Panc1 (cell line): ENCODE results near the gene BCL3. TPM values are rescaled to one million over a fixed set of nuclear protein-coding genes. Genes with fewer than 3 reads are reported as not detected.

Experiments used
- ATAC-seq: fragments of 200-7000 bp; cut with Tn5 transposase; 2 replicates; pipeline ENCODE4 v1.9.1; 2020; ENCODE audit warnings: mild to moderate bottlenecking, moderate library complexity
- BruUV-seq: library from RNA; stranded (reverse); fragments of 400-500 nt; replicated peaks from 2 replicates; lab custom pipeline; 2021; lab: Mats Ljungman, UMichigan
- CTCF ChIA-PET: fragments of 300-600 bp; sonication (Branson Sonifier 250); formaldehyde crosslinking; loops from one replicate; lab custom pipeline; 2022; ENCODE audit warnings: antibody characterized with exemption; lab: Charles Lee
- POLR2A ChIA-PET: fragments of 300-600 bp; sonication (Branson Sonifier 250); formaldehyde crosslinking; loops from one replicate; lab custom pipeline; 2022; ENCODE audit warnings: antibody characterized with exemption; lab: Charles Lee
- DNase-seq: peaks from one replicate; pipeline ENCODE4 v3.0.0-alpha.2; 2010; ENCODE audit warnings: low read depth, low spot score
- H3K27ac ChIP-seq: 2 replicates; pipeline ENCODE4 v1.5.1; 2011; ENCODE audit warnings: mild to moderate bottlenecking, low read length, inconsistent platforms
- H3K27me3 ChIP-seq: fragments of 200-500 bp; sonication (Bioruptor generic); 2 replicates; pipeline ENCODE4 v1.6.0; 2014; ENCODE audit warnings: low read length, inconsistent platforms; ENCODE audit not compliant: control insufficient read depth, insufficient read depth
- H3K36me3 ChIP-seq: fragments of 200-500 bp; sonication (Bioruptor generic); 2 replicates; pipeline ENCODE4 v1.5.1; 2014; ENCODE audit warnings: inconsistent platforms, mild to moderate bottlenecking, low read length, moderate library complexity; ENCODE audit not compliant: control insufficient read depth, insufficient read depth
- H3K4me1 ChIP-seq: 2 replicates; pipeline ENCODE4 v1.5.1; 2011; ENCODE audit warnings: inconsistent platforms, mild to moderate bottlenecking, low read length, moderate library complexity; ENCODE audit not compliant: control insufficient read depth, insufficient read depth
- H3K4me3 ChIP-seq, 2 experiments: 2 replicates each; pipeline ENCODE4 v1.5.1; 2011 to 2012; ENCODE audit warnings: low read depth in 2 of 2, low read length in 2 of 2, mild to moderate bottlenecking in 2 of 2, inconsistent platforms in 1 of 2, moderate library complexity in 1 of 2
- H3K9me3 ChIP-seq: fragments of 200-500 bp; sonication (Bioruptor generic); 2 replicates; pipeline ENCODE4 v1.5.1; 2014; ENCODE audit warnings: low read depth, mild to moderate bottlenecking, inconsistent platforms, low read length, moderate library complexity; ENCODE audit not compliant: control insufficient read depth, insufficient read depth
- CTCF ChIP-seq: fragments of 450-650 bp; IDR thresholded peaks from 2 replicates; pipeline ENCODE4 v1.5.1; 2017; ENCODE audit warnings: mild to moderate bottlenecking
- POLR2AphosphoS5 ChIP-seq: IDR thresholded peaks from 2 replicates; pipeline ENCODE4 v1.6.1; 2012; ENCODE audit warnings: mild to moderate bottlenecking, low read depth, low read length, moderate library complexity
- REST ChIP-seq, 2 experiments: IDR thresholded peaks; 2 replicates each; pipeline ENCODE4 v1.6.1; 2011 to 2012; ENCODE audit warnings: low read depth in 2 of 2, control low read depth in 1 of 2, low read length in 1 of 2, mild to moderate bottlenecking in 1 of 2, moderate library complexity in 1 of 2; ENCODE audit not compliant: insufficient read depth in 1 of 2
- SIN3A ChIP-seq: IDR thresholded peaks from 2 replicates; pipeline ENCODE4 v1.6.1; 2012; ENCODE audit warnings: low read depth, mild to moderate bottlenecking, low read length, moderate library complexity, borderline replicate concordance; ENCODE audit not compliant: insufficient read depth
- TCF7L2 ChIP-seq: IDR thresholded peaks from 2 replicates; pipeline ENCODE4 v1.6.1; 2011; ENCODE audit warnings: mild to moderate bottlenecking, low read depth, low read length, inconsistent platforms
- in situ Hi-C: cut with HindIII; loops from 2 replicates; pipeline ENCODE4 v1.10.0; 2016; ENCODE audit warnings: low sequenced_read_pairs, low pct_unique_long_range_greater_than_20kb
- intact Hi-C: fragments of 100-400 bp; cut with micrococcal nuclease; formaldehyde crosslinking; loops from one replicate; pipeline ENCODE4 v1.10.0; 2022; ENCODE audit not compliant: unreplicated experiment
- total RNA-seq: library from RNA; stranded (reverse); gene quantifications from one replicate; pipeline ENCODE4 v1.2.1, GENCODE V29; 2021; ENCODE audit not compliant: unreplicated experiment

Gene BCL3
- total RNA-seq, 1 experiment from 2014 or later: 48.5 TPM

- no peaks in the 10 kb centered on the region for H3K27me3 ChIP-seq
- no peak for TF ChIP-seq REST (IDR thresholded peaks at IDR 0.05; ENCODE audit: insufficient read depth in 1 of 2, low read depth in 2 of 2, low read length in 1 of 2)
- TF ChIP-seq SIN3A: no peak
- no peak for TF ChIP-seq POLR2AphosphoS5
- no peak for TF ChIP-seq TCF7L2
- intact Hi-C loops: loop anchor here (5.0 kb wide), 1 partner anchor 47 kb away; no protein-coding TSS in a partner anchor
- POLR2A ChIA-PET: no interaction called here
- in situ Hi-C loops: no loop called here
- CTCF ChIA-PET: no interaction called here
- H3K4me1 ChIP-seq: peaks cover 12% of the 10 kb centered on the region
- no peaks in the 10 kb centered on the region for H3K36me3 ChIP-seq
- H3K4me3 ChIP-seq: no peak overlapping the region
- DNase-seq (no peak), ATAC-seq (no peak)
- no peak overlapping the region for H3K27ac ChIP-seq
- no peaks in the 10 kb centered on the region for H3K9me3 ChIP-seq
- BruUV-seq: no TSS peak
Measured at GRCh38 chr19:44795398-44795987, 47.0 kb downstream of the BCL3 start.

- Histone ChIP-seq H3K4me3 (no peak overlapping the region), H3K4me1 (peaks cover 13% of the 10 kb centered on the region), H3K36me3 (no peaks in the 10 kb centered on the region), H3K27me3 (no peaks in the 10 kb centered on the region), H3K27ac (peak overlapping the region; percentile 29; the same call in 1 of the 2 replicates), H3K9me3 (no peaks in the 10 kb centered on the region)
- no TSS peak for BruUV-seq
- intact Hi-C loops: loop anchor here (5.0 kb wide), 1 partner anchor 46 kb away; no protein-coding TSS in a partner anchor
- ChIA-PET CTCF (interaction anchor here (0.6 to 0.9 kb wide), 2 partner anchors 11 to 351 kb away, joined by 3 to 4 read pairs; no protein-coding TSS in a partner anchor), POLR2A (no interaction called here)
- no peak for DNase-seq
- TF ChIP-seq CTCF: no peak
- TF ChIP-seq TCF7L2: no peak
- TF ChIP-seq REST (IDR thresholded peaks at IDR 0.05; ENCODE audit: insufficient read depth in 1 of 2, low read depth in 2 of 2, low read length in 1 of 2): no peak
- no peak for TF ChIP-seq SIN3A
- TF ChIP-seq POLR2AphosphoS5: no peak
- ATAC-seq: peak; percentile 74
- in situ Hi-C loops: no loop called here
Measured at GRCh38 chr19:44796701-44797115, 48.2 kb downstream of the BCL3 start.
